K562 (cell line): ENCODE measurements around the gene ELOF1. TPM values are rescaled to one million over a fixed set of nuclear protein-coding genes. Genes with fewer than 3 reads are reported as not detected.

Experiments
- AFF1 ChIP-seq, 2 experiments: fragments of 450-650 bp; IDR thresholded peaks; 2 replicates each; pipeline ENCODE4 v1.6.1; 2018; ENCODE audit warnings: mild to moderate bottlenecking in 2 of 2, low read depth in 1 of 2; ENCODE audit not compliant: partially characterized antibody in 2 of 2
- FOXP1 ChIP-seq: sonication (generic); formaldehyde crosslinking; IDR thresholded peaks from 2 replicates; pipeline ENCODE4 v1.8.0; 2022; ENCODE audit warnings: mild to moderate bottlenecking, missing genetic modification reagents
- HMBOX1 ChIP-seq: sonication (generic); IDR thresholded peaks from 2 replicates; pipeline ENCODE4 v1.6.1; 2016
- IRF2 ChIP-seq: sonication (generic); formaldehyde crosslinking; IDR thresholded peaks from 2 replicates; pipeline ENCODE4 v1.8.1; 2022; ENCODE audit warnings: mild to moderate bottlenecking, missing genetic modification reagents
- KLF13 ChIP-seq: fragments of 450-650 bp; IDR thresholded peaks from 2 replicates; pipeline ENCODE4 v1.6.1; 2016; ENCODE audit warnings: missing genetic modification characterization, low read depth, mild to moderate bottlenecking, missing compliant biosample characterization, moderate library complexity, borderline replicate concordance
- MAX ChIP-seq: sonication (generic); formaldehyde crosslinking; IDR thresholded peaks from 2 replicates; pipeline ENCODE4 v1.9.0; 2022; ENCODE audit warnings: mild to moderate bottlenecking, missing genetic modification reagents
- MIER1 ChIP-seq: fragments of 450-650 bp; IDR thresholded peaks from 2 replicates; pipeline ENCODE4 v1.6.1; 2016; ENCODE audit warnings: antibody characterized with exemption, mild to moderate bottlenecking, low read depth
- POLR2A ChIP-seq: fragments of 450-650 bp; conservative IDR thresholded peaks from 2 replicates; pipeline ENCODE4 v1.6.1; 2016
- POLR2G ChIP-seq: fragments of 200-400 bp; formaldehyde crosslinking; IDR thresholded peaks from 2 replicates; pipeline ENCODE4 v1.6.1; 2017; ENCODE audit warnings: low read depth, mild to moderate bottlenecking, antibody characterized with exemption, low read length, moderate library complexity
- RCOR1 ChIP-seq, 2 experiments: IDR thresholded peaks; 2 replicates each; pipeline ENCODE4 v1.6.1; 2012; ENCODE audit warnings: low read depth in 2 of 2, low read length in 2 of 2, borderline replicate concordance in 1 of 2, improper control_type of control experiment in 1 of 2
- SMAD4 ChIP-seq: fragments of 250-450 bp; sonication (Bioruptor Pico); conservative IDR thresholded peaks from 2 replicates; pipeline ENCODE4 v1.8.0; 2021; ENCODE audit warnings: inconsistent platforms, mild to moderate bottlenecking, moderate library complexity
- SNRNP70 ChIP-seq: fragments of 200-400 bp; formaldehyde crosslinking; optimal IDR thresholded peaks from 2 replicates; pipeline ENCODE3; 2017; ENCODE audit warnings: low read depth, low read length
- TEAD1 ChIP-seq, 2 experiments: fragments of 450-650 bp in 1 of 2; sonication (generic) in 1 of 2; formaldehyde crosslinking; IDR thresholded peaks; 2 replicates each; pipeline versions ENCODE4 v1.4.0 to v1.8.0; 2020 to 2022; ENCODE audit warnings: mild to moderate bottlenecking in 2 of 2, missing genetic modification reagents in 1 of 2
- ZBTB11 ChIP-seq, 3 experiments: fragments of 200-800 bp in 1 of 3; fragments of 250-450 bp in 1 of 3; fragments of 450-650 bp in 1 of 3; sonication (Bioruptor Pico) in 1 of 3; sonication (Bioruptor generic) in 1 of 3; formaldehyde crosslinking in 1 of 3; IDR thresholded peaks; 2 replicates each; pipeline versions ENCODE4 v1.6.1 to v1.8.0; 2016 to 2022; ENCODE audit warnings: mild to moderate bottlenecking in 2 of 3, missing genetic modification characterization in 2 of 3, missing compliant biosample characterization in 1 of 3, moderate library complexity in 1 of 3
- ZFP30 ChIP-seq: fragments of 250-450 bp; sonication (Bioruptor Pico); IDR thresholded peaks from 2 replicates; pipeline ENCODE4 v1.8.0; 2022; ENCODE audit warnings: moderate library complexity, mild to moderate bottlenecking, inconsistent platforms, borderline replicate concordance
- ZKSCAN3 ChIP-seq: fragments of 250-450 bp; sonication (Bioruptor Pico); IDR thresholded peaks from 2 replicates; pipeline ENCODE4 v1.4.0; 2020
- ZNF197 ChIP-seq: fragments of 200-800 bp; sonication (Bioruptor generic); IDR thresholded peaks from 2 replicates; pipeline ENCODE4 v1.6.1; 2016; ENCODE audit warnings: low read depth, missing genetic modification characterization, missing compliant biosample characterization
- ZNF695 ChIP-seq: fragments of 450-650 bp; formaldehyde crosslinking; IDR thresholded peaks from 2 replicates; pipeline ENCODE4 v1.4.0; 2020; ENCODE audit warnings: mild to moderate bottlenecking, moderate library complexity
- polyA plus RNA-seq, 8 experiments: library from polyadenylated mRNA; depleted of rRNA in 4 of 8; stranded (reverse) in 5 of 8; unstranded in 3 of 8; fragments of >200 nt; fragmentation: Nextera tagmentation in 2 of 8; fragmentation: Illumina TruSeq in 1 of 8; extraction: Ambion mirVana in 2 of 8; extraction: Trizol in 1 of 8; gene quantifications; 2 replicates each; pipeline versions ENCODE4 v1.2.1 to v1.2.3, GENCODE V29; 2011 to 2014; ENCODE audit warnings: inconsistent platforms in 1 of 8, missing spikeins in 1 of 8
- total RNA-seq, 7 experiments: library from RNA; depleted of rRNA in 6 of 7; stranded (reverse); fragments of >200 nt in 6 of 7; fragmentation: Illumina TruSeq in 2 of 7; extraction: Trizol in 2 of 7; gene quantifications; 2 replicates each; pipeline versions ENCODE4 v1.2.1 to v1.2.3, GENCODE V29; 2011 to 2021; ENCODE audit warnings: low replicate concordance in 1 of 7

ELOF1 gene
- total and polyA plus RNA-seq, 9 of the 15 experiments (the other 6 are each of a cell fraction or from before 2014, with no cell fraction given): 16.7 to 147 (median 74.2) TPM

- TF ChIP-seq ZNF197 (CRISPR knock-in tag): 0 out of 2 replicates have a peak, but pooled peaks have one; percentile 69
- TF ChIP-seq SNRNP70: no peak
- TF ChIP-seq ZFP30 (CRISPR knock-in tag): no peak
- TF ChIP-seq SMAD4 (CRISPR knock-in tag): peak; percentile 64; the same call in 1 of the 2 replicates
- peak in 1 of 2 experiments; percentile 51; a peak in 1 of 4 replicates for TF ChIP-seq RCOR1 (IDR thresholded peaks at IDR 0.05; ENCODE audit: borderline replicate concordance in 1 of 2, low read depth in 2 of 2, low read length in 2 of 2)
- TF ChIP-seq KLF13 (tag): peak; percentile 72; the same call in 1 of the 2 replicates
- peak in 1 of 2 experiments; percentile 97 for TF ChIP-seq AFF1 (IDR thresholded peaks at IDR 0.05; ENCODE audit: low read depth in 1 of 2, partially characterized antibody in 2 of 2)
- TF ChIP-seq TEAD1 (CRISPR knock-in tag; IDR thresholded peaks at IDR 0.05): peak in 1 of 2 experiments; percentile 77; a peak in 1 of 4 replicates
- TF ChIP-seq FOXP1 (CRISPR knock-in tag): peak; percentile 71; the same call in 1 of the 2 replicates
- TF ChIP-seq MAX: peak; percentile 87
- peak; percentile 87 for TF ChIP-seq POLR2A
- TF ChIP-seq POLR2G: peak; percentile 97
- no peak for TF ChIP-seq IRF2 (CRISPR knock-in tag)
- TF ChIP-seq MIER1: peak; percentile 96
- TF ChIP-seq HMBOX1: peak; percentile 82
- no peak for TF ChIP-seq ZKSCAN3 (CRISPR knock-in tag)
- TF ChIP-seq ZBTB11 (CRISPR knock-in tag; IDR thresholded peaks at IDR 0.05): peak in 1 of 3 experiments; percentile 68; a peak in 2 of 6 replicates
- TF ChIP-seq ZNF695 (CRISPR knock-in tag): no peak
These were observed 30.3 kb downstream of the ELOF1 start, which contains the start of gene ECSIT (continued) for GRCh38 chr19:11528551-11529341.
